H9 (cell line): ENCODE data around the gene RAD1. TPM values are rescaled to one million over a fixed set of nuclear protein-coding genes. Genes with fewer than 3 reads are reported as not detected.
A peak's percentile ranks its signal among the peaks of the same experiment; 100 is the strongest.

Source experiments
- DNase-seq: peaks from one replicate; pipeline ENCODE4 v3.0.0-alpha.2; 2017
- H2AFZ ChIP-seq: one replicate; pipeline ENCODE4 v1.6.1; 2013; ENCODE audit warnings: mild to moderate bottlenecking, low read length, control low read depth, moderate library complexity
- H2AK5ac ChIP-seq: 2 replicates; pipeline ENCODE4 v1.6.1; 2013; ENCODE audit warnings: low read length, control low read depth, mixed read lengths; ENCODE audit not compliant: insufficient read length
- H2BK120ac ChIP-seq: one replicate; pipeline ENCODE4 v1.6.1; 2013; ENCODE audit warnings: low read depth, mild to moderate bottlenecking, low read length, control low read depth, inconsistent platforms; ENCODE audit not compliant: poor library complexity, severe bottlenecking
- H2BK12ac ChIP-seq: 2 replicates; pipeline ENCODE4 v1.6.1; 2013; ENCODE audit warnings: low read length, control low read depth, mixed read lengths, low read depth; ENCODE audit not compliant: insufficient read length
- H2BK15ac ChIP-seq: 2 replicates; pipeline ENCODE4 v1.6.1; 2013; ENCODE audit warnings: low read depth, low read length, control low read depth
- H2BK20ac ChIP-seq: one replicate; pipeline ENCODE4 v1.6.1; 2013; ENCODE audit warnings: low read depth, mild to moderate bottlenecking, low read length, control low read depth, inconsistent platforms; ENCODE audit not compliant: poor library complexity, severe bottlenecking
- H2BK5ac ChIP-seq: 2 replicates; pipeline ENCODE4 v1.6.1; 2013; ENCODE audit warnings: low read length, control low read depth, mixed read lengths; ENCODE audit not compliant: insufficient read length
- H3K14ac ChIP-seq: 2 replicates; pipeline ENCODE4 v1.6.1; 2013; ENCODE audit warnings: low read length, control low read depth; ENCODE audit not compliant: insufficient read depth
- H3K18ac ChIP-seq: 2 replicates; pipeline ENCODE4 v1.6.1; 2013; ENCODE audit warnings: low read depth, mild to moderate bottlenecking, mixed read lengths, low read length, control low read depth; ENCODE audit not compliant: insufficient read length
- H3K23ac ChIP-seq: 2 replicates; pipeline ENCODE4 v1.6.1; 2013; ENCODE audit warnings: low read length, control low read depth, mixed read lengths, low read depth; ENCODE audit not compliant: insufficient read length
- H3K23me2 ChIP-seq: 2 replicates; pipeline ENCODE4 v1.6.1; 2013; ENCODE audit warnings: low read depth, mild to moderate bottlenecking, mixed read lengths, low read length, control low read depth; ENCODE audit not compliant: insufficient read length, poor library complexity, severe bottlenecking
- H3K27ac ChIP-seq: 2 replicates; pipeline ENCODE4 v1.5.1; 2013; ENCODE audit warnings: low read length, control low read depth, mixed read lengths, low read depth; ENCODE audit not compliant: insufficient read length
- H3K27me3 ChIP-seq: 2 replicates; pipeline ENCODE4 v1.6.1; 2013; ENCODE audit warnings: low read length, control low read depth, inconsistent platforms; ENCODE audit not compliant: insufficient read depth
- H3K4ac ChIP-seq: 2 replicates; pipeline ENCODE4 v1.6.1; 2013; ENCODE audit warnings: low read depth, mild to moderate bottlenecking, control low read depth, inconsistent platforms, low read length, moderate library complexity
- H3K4me1 ChIP-seq: 2 replicates; pipeline ENCODE4 v1.6.1; 2013; ENCODE audit warnings: low read length, control low read depth, inconsistent platforms; ENCODE audit not compliant: insufficient read depth
- H3K4me2 ChIP-seq: 2 replicates; pipeline ENCODE4 v1.6.1; 2013; ENCODE audit warnings: low read length, control low read depth, mixed read lengths; ENCODE audit not compliant: insufficient read length, insufficient read depth
- H3K56ac ChIP-seq: 2 replicates; pipeline ENCODE4 v1.6.1; 2013; ENCODE audit warnings: low read depth, mild to moderate bottlenecking, mixed read lengths, low read length, control low read depth; ENCODE audit not compliant: insufficient read length
- H3K79me1 ChIP-seq: 2 replicates; pipeline ENCODE4 v1.6.1; 2013; ENCODE audit warnings: low read depth, mild to moderate bottlenecking, moderate library complexity, low read length, control low read depth, inconsistent platforms; ENCODE audit not compliant: insufficient read depth, poor library complexity, severe bottlenecking
- H3K79me2 ChIP-seq: 2 replicates; pipeline ENCODE4 v1.6.1; 2013; ENCODE audit warnings: low read length, control low read depth, inconsistent platforms; ENCODE audit not compliant: insufficient read depth
- H3K9ac ChIP-seq: 2 replicates; pipeline ENCODE4 v1.6.1; 2013; ENCODE audit warnings: low read length, control low read depth, mixed read lengths; ENCODE audit not compliant: insufficient read length; ENCODE audit errors: extremely low read depth
- H3K9me3 ChIP-seq: one replicate; pipeline ENCODE4 v1.6.1; 2013; ENCODE audit warnings: low read depth, low read length, inconsistent platforms; ENCODE audit not compliant: control insufficient read depth
- H3T11ph ChIP-seq: one replicate; pipeline ENCODE4 v1.6.1; 2013; ENCODE audit warnings: mild to moderate bottlenecking, low read length, control low read depth, inconsistent platforms
- H4K20me1 ChIP-seq: one replicate; pipeline ENCODE4 v1.6.1; 2013; ENCODE audit not compliant: control insufficient read depth, insufficient read length, insufficient read depth
- H4K5ac ChIP-seq: 2 replicates; pipeline ENCODE4 v1.6.1; 2013; ENCODE audit warnings: low read depth, mild to moderate bottlenecking, mixed read lengths, low read length, control low read depth; ENCODE audit not compliant: insufficient read length
- H4K8ac ChIP-seq: replicated peaks from 2 replicates; pipeline ENCODE4 v1.6.1; 2013; ENCODE audit warnings: low read length, control low read depth, mixed read lengths, low read depth; ENCODE audit not compliant: insufficient read length
- H4K91ac ChIP-seq: 2 replicates; pipeline ENCODE4 v1.6.1; 2013; ENCODE audit warnings: low read depth, mild to moderate bottlenecking, moderate library complexity, mixed read lengths, low read length, control low read depth; ENCODE audit not compliant: insufficient read length
- H3K27ac Mint-ChIP-seq, 3 experiments: 2 replicates in 2 of 3; 3 replicates in 1 of 3; pipeline ENCODE4 v1.8.0; 2020 to 2021; ENCODE audit warnings: mixed read lengths in 3 of 3, mild to moderate bottlenecking in 1 of 3, moderate library complexity in 1 of 3
- H3K27me3 Mint-ChIP-seq: 2 replicates; pipeline ENCODE4 v1.8.0; 2021; ENCODE audit warnings: low read depth, mild to moderate bottlenecking, moderate library complexity, mixed read lengths
- H3K36me3 Mint-ChIP-seq, 3 experiments: 2 replicates in 2 of 3; 3 replicates in 1 of 3; pipeline ENCODE4 v1.8.0; 2020 to 2021; ENCODE audit warnings: low read depth in 3 of 3, mixed read lengths in 3 of 3; ENCODE audit not compliant: insufficient read depth in 1 of 3
- H3K4me1 Mint-ChIP-seq, 2 experiments: 2 replicates each; pipeline ENCODE4 v1.8.0; 2020; ENCODE audit warnings: mixed read lengths in 2 of 2
- H3K4me3 Mint-ChIP-seq, 2 experiments: 2 replicates in 1 of 2; 3 replicates in 1 of 2; pipeline ENCODE4 v1.8.0; 2020 to 2021; ENCODE audit warnings: mild to moderate bottlenecking in 2 of 2, mixed read lengths in 2 of 2, moderate library complexity in 1 of 2
- H3K9me3 Mint-ChIP-seq, 2 experiments: 2 replicates in 1 of 2; 3 replicates in 1 of 2; pipeline ENCODE4 v1.8.0; 2020; ENCODE audit warnings: mild to moderate bottlenecking in 2 of 2, mixed read lengths in 2 of 2, moderate library complexity in 1 of 2
- WGBS: extraction: QIAGEN DNeasy Blood & Tissue Kit; methylation state at CpG from one replicate; pipeline ENCODE4 v1.1.7; 2013; ENCODE audit warnings: missing lambda C conversion rate, low lambda C conversion rate, mixed read lengths; ENCODE audit not compliant: insufficient read length; ENCODE audit errors: extremely low coverage; 5-methylcytosine and 5-hydroxymethylcytosine counted together
- total RNA-seq: library from RNA; stranded (reverse); gene quantifications from 2 replicates; pipeline ENCODE4 v1.2.1, GENCODE V29; 2021
- TF ChIP-seq, protein P1 (sequence below): fragments of 200-600 bp; sonication (generic); conservative IDR thresholded peaks from 3 replicates; pipeline ENCODE4 v1.8.0; 2021; ENCODE audit warnings: antibody characterized with exemption, mild to moderate bottlenecking

The RAD1 gene
- total RNA-seq, 1 experiment from 2014 or later, result 39.5 TPM

- TF ChIP-seq, protein P1, sequence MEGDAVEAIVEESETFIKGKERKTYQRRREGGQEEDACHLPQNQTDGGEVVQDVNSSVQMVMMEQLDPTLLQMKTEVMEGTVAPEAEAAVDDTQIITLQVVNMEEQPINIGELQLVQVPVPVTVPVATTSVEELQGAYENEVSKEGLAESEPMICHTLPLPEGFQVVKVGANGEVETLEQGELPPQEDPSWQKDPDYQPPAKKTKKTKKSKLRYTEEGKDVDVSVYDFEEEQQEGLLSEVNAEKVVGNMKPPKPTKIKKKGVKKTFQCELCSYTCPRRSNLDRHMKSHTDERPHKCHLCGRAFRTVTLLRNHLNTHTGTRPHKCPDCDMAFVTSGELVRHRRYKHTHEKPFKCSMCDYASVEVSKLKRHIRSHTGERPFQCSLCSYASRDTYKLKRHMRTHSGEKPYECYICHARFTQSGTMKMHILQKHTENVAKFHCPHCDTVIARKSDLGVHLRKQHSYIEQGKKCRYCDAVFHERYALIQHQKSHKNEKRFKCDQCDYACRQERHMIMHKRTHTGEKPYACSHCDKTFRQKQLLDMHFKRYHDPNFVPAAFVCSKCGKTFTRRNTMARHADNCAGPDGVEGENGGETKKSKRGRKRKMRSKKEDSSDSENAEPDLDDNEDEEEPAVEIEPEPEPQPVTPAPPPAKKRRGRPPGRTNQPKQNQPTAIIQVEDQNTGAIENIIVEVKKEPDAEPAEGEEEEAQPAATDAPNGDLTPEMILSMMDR, result peak; percentile 73
- Histone ChIP-seq H3K23me2 (no peaks in the 10 kb centered on the region), H3K79me1 (no peaks in the 10 kb centered on the region), H2BK120ac (no peak overlapping the region), H4K91ac (no peak overlapping the region), H3K18ac (no peak overlapping the region), H3K9me3 (no peaks in the 10 kb centered on the region), H3K9ac (no peak overlapping the region), H3K4me2 (no peak overlapping the region), H3K4ac (no peak overlapping the region), H3K23ac (no peak overlapping the region), H4K20me1 (no peaks in the 10 kb centered on the region), H3K27me3 (no peaks in the 10 kb centered on the region), H2BK5ac (no peak overlapping the region), H2BK15ac (no peak overlapping the region), H3K27ac (no peak overlapping the region), H4K5ac (no peak overlapping the region), H3K79me2 (no peaks in the 10 kb centered on the region), H2AK5ac (no peak overlapping the region), H3T11ph (no peak overlapping the region), H2BK12ac (no peak overlapping the region), H2BK20ac (no peak overlapping the region), H3K14ac (no peak overlapping the region), H3K56ac (no peak overlapping the region), H2AFZ (no peak overlapping the region), H3K4me1 (no peaks in the 10 kb centered on the region), H4K8ac (no peak overlapping the region)
- Mint-ChIP-seq H3K9me3 (no peaks in the 10 kb centered on the region), H3K4me3 (no peak overlapping the region), H3K27ac (peak overlapping the region in 1 of 3 experiments; percentile 63; a peak in 1 of 7 replicates), H3K4me1 (peaks cover 0 to 2% of the 10 kb centered on the region in 2 experiments; a peak in 1 of 4 replicates), H3K27me3 (no peaks in the 10 kb centered on the region), H3K36me3 (peaks cover 5 to 26% (median 15%) of the 10 kb centered on the region in 3 experiments; a peak in 5 of 7 replicates)
- DNase-seq, result no peak
- WGBS, result no CpG with 5 or more reads among the region's 5 CpGs
Observed at GRCh38 chr5:34957857-34958690, 42.8 kb upstream of the RAD1 start.
